Ascending aorta (tissue), 2 donors: Measurements from ENCODE around the gene TPMT. TPM values are rescaled to one million over a fixed set of nuclear protein-coding genes. Genes with fewer than 3 reads are reported as not detected.

Source experiments
- DNase-seq, 2 donors: peaks; one replicate each; pipeline ENCODE4 v3.0.0-alpha.2; 2019; ENCODE audit warnings: low spot score in 2 of 2
- H3K27ac ChIP-seq, 2 donors: fragments of 200-600 bp; sonication (generic); one replicate each; pipeline ENCODE4 v1.5.1; 2016 to 2017; ENCODE audit warnings: mild to moderate bottlenecking in 1 of 2
- H3K27me3 ChIP-seq: fragments of 200-600 bp; sonication (generic); one replicate; pipeline ENCODE4 v1.5.1; 2017
- H3K36me3 ChIP-seq, 2 donors: fragments of 200-600 bp; sonication (generic); one replicate each; pipeline ENCODE4 v1.5.1; 2016
- H3K4me1 ChIP-seq, 2 donors: fragments of 200-600 bp; sonication (generic); one replicate each; pipeline ENCODE4 v1.5.1; 2016 to 2017; ENCODE audit warnings: mild to moderate bottlenecking in 1 of 2
- H3K4me3 ChIP-seq, 2 donors: fragments of 200-600 bp; sonication (generic); one replicate each; pipeline ENCODE4 v1.5.1; 2016 to 2017; ENCODE audit warnings: mild to moderate bottlenecking in 1 of 2
- H3K9me3 ChIP-seq, 2 donors: fragments of 200-600 bp; sonication (generic); one replicate each; pipeline ENCODE4 v1.5.1; 2016
- intact Hi-C: fragments of 100-400 bp; cut with DNase I; formaldehyde crosslinking; loops from one replicate; pipeline ENCODE4 v1.15.1; 2023
- total RNA-seq: library from RNA; depleted of rRNA; stranded (reverse); fragments of >200 nt; gene quantifications from one replicate; pipeline ENCODE4 v1.1.0, GENCODE V29; 2016
- TF ChIP-seq, protein P1 (sequence below), 3 experiments: fragments of 200-600 bp in 2 of 3; fragments of 450-650 bp in 1 of 3; sonication (generic) in 2 of 3; IDR thresholded peaks; one replicate each; pipeline ENCODE4 v1.5.1; 2016 to 2019; ENCODE audit warnings: antibody characterized with exemption in 3 of 3, mild to moderate bottlenecking in 1 of 3, moderate library complexity in 1 of 3

Gene TPMT
- total RNA-seq, 1 donor from 2014 or later = 1.6 TPM

DNA sequence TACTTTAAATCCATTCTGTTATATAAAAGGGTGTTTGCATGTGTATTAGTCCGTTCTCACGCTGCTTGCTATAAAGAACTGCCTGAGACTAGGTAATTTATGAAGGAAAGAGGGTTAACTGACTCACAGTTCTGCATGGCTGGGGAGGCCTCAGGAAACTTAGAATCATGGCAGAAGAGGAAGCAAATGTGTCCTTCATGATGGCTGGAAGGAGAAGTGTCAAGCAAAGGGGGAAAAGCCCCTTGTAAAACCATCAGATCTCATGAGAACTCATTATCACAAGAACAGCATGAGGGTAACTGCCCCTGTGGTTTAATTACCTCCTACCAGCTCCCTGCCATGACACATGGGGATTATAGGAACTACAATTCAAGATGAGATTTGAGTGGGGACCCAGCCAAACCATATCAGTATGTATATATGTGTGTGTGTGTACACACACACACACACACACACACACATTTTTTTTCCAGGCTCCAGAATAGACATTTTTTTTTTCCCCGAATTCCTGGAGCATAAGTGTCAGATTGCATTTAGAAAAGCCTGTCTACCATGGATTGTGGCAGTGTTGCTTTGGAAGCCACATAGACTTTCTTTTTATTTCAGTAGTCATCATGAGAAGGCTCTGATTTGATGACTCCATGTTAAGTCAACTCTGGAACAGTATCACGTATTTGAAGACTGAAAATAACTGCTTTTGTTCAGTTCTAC is 31.8 kb upstream of the TPMT start:
- peaks cover 3 to 27% of the 10 kb centered on the region in 2 donors for H3K36me3 ChIP-seq
- H3K4me3 ChIP-seq = no peak overlapping the region
- no peaks in the 10 kb centered on the region for H3K9me3 ChIP-seq
- TF ChIP-seq, protein P1, sequence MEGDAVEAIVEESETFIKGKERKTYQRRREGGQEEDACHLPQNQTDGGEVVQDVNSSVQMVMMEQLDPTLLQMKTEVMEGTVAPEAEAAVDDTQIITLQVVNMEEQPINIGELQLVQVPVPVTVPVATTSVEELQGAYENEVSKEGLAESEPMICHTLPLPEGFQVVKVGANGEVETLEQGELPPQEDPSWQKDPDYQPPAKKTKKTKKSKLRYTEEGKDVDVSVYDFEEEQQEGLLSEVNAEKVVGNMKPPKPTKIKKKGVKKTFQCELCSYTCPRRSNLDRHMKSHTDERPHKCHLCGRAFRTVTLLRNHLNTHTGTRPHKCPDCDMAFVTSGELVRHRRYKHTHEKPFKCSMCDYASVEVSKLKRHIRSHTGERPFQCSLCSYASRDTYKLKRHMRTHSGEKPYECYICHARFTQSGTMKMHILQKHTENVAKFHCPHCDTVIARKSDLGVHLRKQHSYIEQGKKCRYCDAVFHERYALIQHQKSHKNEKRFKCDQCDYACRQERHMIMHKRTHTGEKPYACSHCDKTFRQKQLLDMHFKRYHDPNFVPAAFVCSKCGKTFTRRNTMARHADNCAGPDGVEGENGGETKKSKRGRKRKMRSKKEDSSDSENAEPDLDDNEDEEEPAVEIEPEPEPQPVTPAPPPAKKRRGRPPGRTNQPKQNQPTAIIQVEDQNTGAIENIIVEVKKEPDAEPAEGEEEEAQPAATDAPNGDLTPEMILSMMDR (IDR thresholded peaks at IDR 0.05) = no peak
- H3K27me3 ChIP-seq = no peaks in the 10 kb centered on the region
- no peak overlapping the region for H3K27ac ChIP-seq
- intact Hi-C loops = no loop called here
- DNase-seq = no peak
- no peaks in the 10 kb centered on the region for H3K4me1 ChIP-seq

DNA sequence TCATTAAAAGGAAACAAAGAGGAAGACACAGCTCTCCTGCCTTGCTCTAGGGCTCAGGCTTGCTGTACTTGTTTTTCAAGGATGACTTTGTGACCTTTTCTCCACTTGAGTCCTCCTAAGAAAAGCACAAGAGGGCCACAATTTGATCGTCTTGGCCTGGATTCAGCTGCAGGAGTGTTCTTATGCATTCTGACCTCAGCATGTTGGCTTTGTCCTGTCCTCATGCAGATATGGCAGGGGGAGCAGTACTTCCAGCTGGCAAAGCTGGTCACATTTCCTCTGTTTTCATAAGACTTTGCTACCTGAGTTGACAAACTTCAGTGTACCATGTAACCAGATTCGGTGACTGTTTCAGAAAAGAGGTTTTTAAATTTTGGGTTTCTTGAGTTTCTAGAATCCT is 31.2 kb upstream of the TPMT start:
- no peaks in the 10 kb centered on the region for H3K4me1 ChIP-seq
- H3K27me3 ChIP-seq = no peaks in the 10 kb centered on the region
- no peak for DNase-seq
- intact Hi-C loops = no loop called here
- H3K9me3 ChIP-seq = no peaks in the 10 kb centered on the region
- H3K27ac ChIP-seq = no peak overlapping the region
- TF ChIP-seq, protein P1 (IDR thresholded peaks at IDR 0.05) = no peak
- no peak overlapping the region for H3K4me3 ChIP-seq
- H3K36me3 ChIP-seq = peaks cover 3 to 20% of the 10 kb centered on the region in 2 donors

DNA sequence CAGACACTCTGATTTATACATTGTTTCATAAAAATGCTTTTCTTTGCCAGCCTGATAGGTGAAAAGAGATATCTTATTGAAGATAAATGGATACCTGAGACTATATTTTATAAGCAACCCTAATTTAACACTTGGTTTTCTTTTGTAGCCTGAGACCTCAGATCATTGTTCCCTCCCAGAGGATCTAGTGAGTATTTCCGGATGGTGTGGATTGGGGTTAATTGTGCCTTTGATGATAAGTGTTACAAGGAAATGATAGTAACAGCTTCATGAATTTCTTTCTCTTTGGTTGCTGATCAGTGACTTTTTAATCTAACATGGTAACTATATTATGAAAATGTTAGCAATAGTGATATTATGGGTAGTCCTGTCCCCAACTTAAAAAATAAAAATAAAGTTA is 30.7 kb upstream of the TPMT start:
- no peak overlapping the region for H3K27ac ChIP-seq

DNA sequence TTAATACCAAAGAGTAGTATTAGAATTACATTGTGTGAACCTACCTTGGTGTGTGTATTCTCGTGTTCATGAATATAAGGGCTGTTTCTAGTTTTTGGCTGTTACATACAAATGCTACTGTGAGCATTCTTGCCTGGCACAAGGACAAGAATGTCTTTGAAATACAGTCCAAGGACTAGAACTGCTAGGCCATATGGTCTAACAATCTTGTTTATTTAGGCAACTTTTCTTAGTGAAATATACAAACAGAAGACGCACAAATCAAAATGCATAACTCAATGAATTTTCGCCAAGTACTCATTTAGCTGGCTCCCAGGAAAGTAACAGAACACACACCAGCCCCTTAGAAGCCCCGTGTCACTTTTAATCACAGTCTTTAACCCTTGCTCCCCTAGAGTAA is 28.9 kb upstream of the TPMT start:
- Histone ChIP-seq H3K36me3 (peaks cover 3 to 20% of the 10 kb centered on the region in 2 donors), H3K9me3 (no peaks in the 10 kb centered on the region), H3K27ac (no peak overlapping the region), H3K27me3 (no peaks in the 10 kb centered on the region), H3K4me3 (no peak overlapping the region), H3K4me1 (no peaks in the 10 kb centered on the region)
- intact Hi-C loops = no loop called here
- DNase-seq = no peak
- TF ChIP-seq, protein P1 (IDR thresholded peaks at IDR 0.05) = no peak

More for the DNA sequence above, 30.7 kb upstream of the TPMT start:
- Histone ChIP-seq H3K4me3 (no peak overlapping the region), H3K36me3 (peaks cover 3 to 20% of the 10 kb centered on the region in 2 donors), H3K4me1 (no peaks in the 10 kb centered on the region), H3K27me3 (no peaks in the 10 kb centered on the region), H3K9me3 (no peaks in the 10 kb centered on the region)
- intact Hi-C loops = no loop called here
- TF ChIP-seq, protein P1 (IDR thresholded peaks at IDR 0.05) = no peak
- DNase-seq = no peak

DNA sequence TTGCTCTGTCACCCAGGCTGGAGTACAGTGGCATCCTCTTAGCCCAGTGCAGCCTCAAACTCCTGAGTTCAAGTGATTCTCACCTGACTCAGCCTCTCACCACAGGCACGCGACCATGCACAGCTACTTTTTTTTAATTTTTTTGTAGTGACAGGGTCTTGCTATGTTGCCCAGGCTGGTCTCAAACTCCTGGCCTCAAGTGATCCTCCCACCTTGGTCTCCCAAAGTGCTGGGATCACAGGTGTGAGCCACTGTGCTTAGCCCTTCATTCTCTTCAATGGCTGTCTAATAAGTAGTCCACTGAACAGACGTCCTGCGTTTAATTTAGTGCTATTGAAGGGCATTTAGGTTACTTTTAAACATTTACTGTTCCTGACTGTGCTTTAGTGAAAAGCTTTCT is 27.7 kb upstream of the TPMT start:
- intact Hi-C loops = no loop called here
- H3K27ac ChIP-seq = no peak overlapping the region
- peaks cover 3 to 10% of the 10 kb centered on the region in 2 donors for H3K36me3 ChIP-seq
- no peaks in the 10 kb centered on the region for H3K9me3 ChIP-seq
- H3K4me3 ChIP-seq = no peak overlapping the region
- H3K27me3 ChIP-seq = no peaks in the 10 kb centered on the region
- no peaks in the 10 kb centered on the region for H3K4me1 ChIP-seq
- DNase-seq = no peak
- TF ChIP-seq, protein P1 (IDR thresholded peaks at IDR 0.05) = no peak
